ENCODE data around the gene LAG3.

LAG3 gene

GRCh38 chr12:6820166-6820565, 47.8 kb downstream of the LAG3 start:
- Histone ChIP-seq H3F3A (ENCODE audit: low read depth) (no peaks in the 10 kb centered on the region), H3K4me3 (ENCODE audit: low read length, poor library complexity, severe bottlenecking) (no peak overlapping the region), H3K36me3 (ENCODE audit: insufficient read depth, low read length) (no peaks in the 10 kb centered on the region), H2AFZ (ENCODE audit: low read length) (no peak overlapping the region), H3K9me2 (replicated peaks; ENCODE audit: low read depth, low read length) (no peaks in the 10 kb centered on the region), H3K79me2 (ENCODE audit: insufficient read depth, low read length) (no peaks in the 10 kb centered on the region), H3K9ac (ENCODE audit: low read depth, low read length, poor library complexity, severe bottlenecking) (peak overlapping the region; percentile 67), H3K4me2 (ENCODE audit: low read depth, low read length, poor library complexity, severe bottlenecking) (no peak overlapping the region), H3K4me1 (ENCODE audit: insufficient read depth, low read length, poor library complexity, severe bottlenecking) (peaks cover 38% of the 10 kb centered on the region), H3K9me3 (ENCODE audit: insufficient read depth, low read depth, low read length) (no peaks in the 10 kb centered on the region), H3K27me3 (ENCODE audit: insufficient read depth, low read length, poor library complexity, severe bottlenecking) (no peaks in the 10 kb centered on the region), H4K20me1 (ENCODE audit: insufficient read depth, low read length, poor library complexity, severe bottlenecking) (no peaks in the 10 kb centered on the region)
- TF ChIP-seq CTCF (conservative IDR thresholded peaks at IDR 0.05; ENCODE audit: low read length) (no peak), EZH2phosphoT487 (IDR thresholded peaks at IDR 0.05; ENCODE audit: borderline replicate concordance) (no peak)

- Histone ChIP-seq H3K9ac (ENCODE audit: low read depth, low read length, poor library complexity, severe bottlenecking) (peak within 1 kb of the TSS; percentile 67), H3K9me2 (replicated peaks; ENCODE audit: low read depth, low read length) (no peaks in the 10 kb centered on the region), H3K4me1 (ENCODE audit: insufficient read depth, low read length, poor library complexity, severe bottlenecking) (peaks cover 28% of the 10 kb centered on the region), H3K4me2 (ENCODE audit: low read depth, low read length, poor library complexity, severe bottlenecking) (peak within 1 kb of the TSS; percentile 80), H4K20me1 (ENCODE audit: insufficient read depth, low read length, poor library complexity, severe bottlenecking) (no peaks in the 10 kb centered on the region), H3K9me3 (ENCODE audit: insufficient read depth, low read depth, low read length) (no peaks in the 10 kb centered on the region), H3K27me3 (ENCODE audit: insufficient read depth, low read length, poor library complexity, severe bottlenecking) (no peaks in the 10 kb centered on the region), H3K36me3 (ENCODE audit: insufficient read depth, low read length) (no peaks in the 10 kb centered on the region), H3K4me3 (ENCODE audit: low read length, poor library complexity, severe bottlenecking) (peak within 1 kb of the TSS; percentile 65), H2AFZ (ENCODE audit: low read length) (peak within 1 kb of the TSS; percentile 62), H3F3A (ENCODE audit: low read depth) (no peaks in the 10 kb centered on the region), H3K79me2 (ENCODE audit: insufficient read depth, low read length) (no peaks in the 10 kb centered on the region)
- TF ChIP-seq CTCF (conservative IDR thresholded peaks at IDR 0.05; ENCODE audit: low read length) (no peak), EZH2phosphoT487 (IDR thresholded peaks at IDR 0.05; ENCODE audit: borderline replicate concordance) (no peak)
These were observed 49.5 kb downstream of the LAG3 start, which contains the start of gene GPR162 for GRCh38 chr12:6821591-6822425. Gene GPR162, plus strand, starts transcription at chr12:6821821. Its CDS starts 2,078 bp downstream, at chr12:6823899.

GRCh38 chr12:6822426-6823135, 50.3 kb downstream of the LAG3 start:
- peaks cover 35% of the 10 kb centered on the region for H3K4me1 ChIP-seq (ENCODE audit: insufficient read depth, low read length, poor library complexity, severe bottlenecking)
- TF ChIP-seq EZH2phosphoT487 (IDR thresholded peaks at IDR 0.05; ENCODE audit: borderline replicate concordance): no peak
- no peak for TF ChIP-seq CTCF (conservative IDR thresholded peaks at IDR 0.05; ENCODE audit: low read length)
- no peaks in the 10 kb centered on the region for H3K36me3 ChIP-seq (ENCODE audit: insufficient read depth, low read length)
- H3K79me2 ChIP-seq (ENCODE audit: insufficient read depth, low read length): no peaks in the 10 kb centered on the region
- no peaks in the 10 kb centered on the region for H3K9me3 ChIP-seq (ENCODE audit: insufficient read depth, low read depth, low read length)
- no peaks in the 10 kb centered on the region for H3K9me2 ChIP-seq (replicated peaks; ENCODE audit: low read depth, low read length)
- no peaks in the 10 kb centered on the region for H3K27me3 ChIP-seq (ENCODE audit: insufficient read depth, low read length, poor library complexity, severe bottlenecking)
- H3F3A ChIP-seq (ENCODE audit: low read depth): no peaks in the 10 kb centered on the region
- H3K9ac ChIP-seq (ENCODE audit: low read depth, low read length, poor library complexity, severe bottlenecking): peak overlapping the region; percentile 67
- H3K4me2 ChIP-seq (ENCODE audit: low read depth, low read length, poor library complexity, severe bottlenecking): peak overlapping the region; percentile 80
- no peak overlapping the region for H2AFZ ChIP-seq (ENCODE audit: low read length)
- H4K20me1 ChIP-seq (ENCODE audit: insufficient read depth, low read length, poor library complexity, severe bottlenecking): no peaks in the 10 kb centered on the region
- H3K4me3 ChIP-seq (ENCODE audit: low read length, poor library complexity, severe bottlenecking): peak overlapping the region; percentile 65

Data from Loucy (cell line).